Suppressor macrophage treated with lipopolysaccharide for 1 hour (primary cell): ENCODE measurements around the gene SIGLEC15.
"Not testable (repeated sequence)": the region's sequence is repeated elsewhere in the genome, so short reads cannot be mapped to it uniquely, and the experiment has no call there.

ENCODE experiments used
- DNase-seq, 3 donors: peaks; one replicate each; pipeline ENCODE4 v3.0.0-alpha.2; 2020 to 2022

Gene SIGLEC15, protein sequence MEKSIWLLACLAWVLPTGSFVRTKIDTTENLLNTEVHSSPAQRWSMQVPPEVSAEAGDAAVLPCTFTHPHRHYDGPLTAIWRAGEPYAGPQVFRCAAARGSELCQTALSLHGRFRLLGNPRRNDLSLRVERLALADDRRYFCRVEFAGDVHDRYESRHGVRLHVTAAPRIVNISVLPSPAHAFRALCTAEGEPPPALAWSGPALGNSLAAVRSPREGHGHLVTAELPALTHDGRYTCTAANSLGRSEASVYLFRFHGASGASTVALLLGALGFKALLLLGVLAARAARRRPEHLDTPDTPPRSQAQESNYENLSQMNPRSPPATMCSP

DNA sequence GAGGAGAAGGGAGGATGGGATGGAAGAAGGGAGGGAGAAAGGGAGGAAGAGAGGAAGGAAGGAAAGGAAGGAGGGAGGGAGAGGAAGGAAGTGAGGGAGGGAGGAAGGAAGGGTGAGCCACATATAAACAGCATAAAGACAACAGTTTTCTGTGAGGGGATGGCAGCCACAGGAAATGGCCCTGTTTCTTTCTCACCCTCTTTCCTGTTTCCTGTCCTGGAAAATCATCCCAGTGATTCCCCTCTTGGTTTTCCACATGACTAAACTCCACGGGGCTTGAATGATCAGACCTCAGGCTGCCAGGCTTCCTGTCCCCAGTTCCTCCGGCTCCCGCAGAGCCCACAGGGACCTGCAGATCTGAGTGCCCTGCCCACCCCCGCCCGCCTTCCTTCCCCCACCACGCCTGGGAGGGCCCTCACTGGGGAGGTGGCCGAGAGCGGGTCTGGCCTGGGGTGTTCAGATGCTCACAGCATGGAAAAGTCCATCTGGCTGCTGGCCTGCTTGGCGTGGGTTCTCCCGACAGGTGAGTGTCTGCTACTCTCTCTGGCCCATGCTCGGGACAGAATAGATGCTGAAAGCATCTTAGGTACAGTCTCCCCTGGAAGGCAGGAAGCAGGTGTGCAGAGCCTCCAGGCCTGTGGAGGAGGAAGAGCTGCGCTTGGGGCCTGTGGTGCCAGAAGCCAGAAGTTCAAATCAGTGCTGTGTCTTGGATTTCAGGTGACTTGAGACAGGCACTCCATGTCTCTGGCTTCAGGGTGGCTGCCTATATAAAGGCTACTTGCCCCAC is at the start of gene SIGLEC15:
SIGLEC15 (plus strand) TSS at position 418 of the 787 bp plus-strand sequence; CDS start at position 472, 54 bp downstream.
- peak; percentile 77 to 88 (median 87) for DNase-seq

DNA sequence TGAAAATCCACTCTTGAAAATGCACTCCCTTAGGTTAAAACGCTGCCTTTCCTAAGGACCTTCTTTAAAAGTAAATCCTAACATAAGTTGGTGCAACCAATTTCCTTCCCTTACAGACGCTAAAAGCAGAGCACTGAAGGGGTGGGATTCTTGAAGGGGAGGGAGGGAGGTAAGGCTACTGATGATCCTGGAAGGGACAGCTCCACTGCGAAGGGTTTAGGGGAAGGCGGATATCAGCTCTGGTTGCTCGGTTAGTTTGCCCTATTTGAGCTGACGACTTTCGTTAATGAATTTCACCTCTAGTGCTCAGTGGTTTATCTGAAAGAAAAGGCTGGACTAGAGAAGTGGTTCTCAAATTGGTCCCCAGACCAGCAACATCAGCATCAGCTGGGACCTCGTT is 49.7 kb upstream of the SIGLEC15 start:
- no peak for DNase-seq

DNA sequence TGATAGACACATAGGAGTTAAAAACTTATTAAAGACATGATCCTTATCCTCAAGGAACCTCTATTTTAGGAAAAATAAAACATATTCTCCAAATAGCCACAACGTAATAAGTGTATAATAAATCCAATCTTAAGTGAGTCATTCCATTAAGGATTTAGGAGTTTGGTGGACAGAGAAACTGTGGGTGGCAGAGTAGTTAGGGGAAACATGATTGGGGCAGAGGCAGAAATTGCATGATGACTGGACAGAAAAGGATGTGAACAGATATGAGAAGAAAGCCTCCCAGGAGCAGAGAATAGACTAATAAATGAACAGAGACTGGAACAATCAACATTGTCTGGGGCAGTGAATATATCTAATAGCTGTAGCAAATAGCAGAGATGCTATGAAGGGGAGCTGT is 48.1 kb upstream of the SIGLEC15 start:
- DNase-seq = no peak

DNA sequence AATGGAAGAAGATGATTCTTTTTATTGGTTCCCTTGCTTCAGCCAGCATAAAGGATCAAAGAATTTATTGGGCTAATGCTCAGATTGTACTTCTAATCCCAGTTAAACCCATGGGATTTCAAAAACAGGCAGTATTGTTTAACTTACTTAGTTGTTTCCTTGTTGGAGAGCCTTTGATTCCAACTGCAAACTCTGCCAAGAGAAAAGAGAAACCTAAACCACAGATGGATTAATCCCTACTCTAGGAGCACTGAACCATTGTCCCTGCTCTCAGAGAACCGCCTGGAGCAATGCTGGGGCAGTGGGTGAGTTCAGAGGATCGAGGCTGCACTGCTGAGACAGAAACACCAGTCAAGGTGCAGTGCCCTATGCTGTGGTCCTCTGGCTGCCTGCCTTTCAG is 44.9 kb upstream of the SIGLEC15 start:
- DNase-seq = no peak

DNA sequence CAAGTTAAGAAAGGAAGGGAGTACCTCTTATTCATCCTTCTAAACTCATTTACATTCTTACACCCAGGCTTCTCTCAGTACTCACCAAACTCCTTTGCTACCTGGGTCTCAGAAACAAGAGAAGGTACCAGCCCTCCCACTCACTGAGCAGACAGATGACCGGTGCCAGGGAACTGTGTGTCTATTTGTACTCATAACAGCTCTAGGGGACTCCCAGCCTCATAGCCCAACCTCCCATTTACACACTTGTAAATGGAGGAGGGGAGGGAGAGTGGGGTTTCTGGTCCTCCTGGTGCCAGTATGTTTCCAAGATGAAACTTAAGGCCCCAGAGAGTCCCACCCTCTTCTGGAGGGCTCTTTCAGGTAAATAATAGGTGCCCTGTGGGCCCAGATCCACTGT is 42.8 kb upstream of the SIGLEC15 start:
- DNase-seq = no peak

DNA sequence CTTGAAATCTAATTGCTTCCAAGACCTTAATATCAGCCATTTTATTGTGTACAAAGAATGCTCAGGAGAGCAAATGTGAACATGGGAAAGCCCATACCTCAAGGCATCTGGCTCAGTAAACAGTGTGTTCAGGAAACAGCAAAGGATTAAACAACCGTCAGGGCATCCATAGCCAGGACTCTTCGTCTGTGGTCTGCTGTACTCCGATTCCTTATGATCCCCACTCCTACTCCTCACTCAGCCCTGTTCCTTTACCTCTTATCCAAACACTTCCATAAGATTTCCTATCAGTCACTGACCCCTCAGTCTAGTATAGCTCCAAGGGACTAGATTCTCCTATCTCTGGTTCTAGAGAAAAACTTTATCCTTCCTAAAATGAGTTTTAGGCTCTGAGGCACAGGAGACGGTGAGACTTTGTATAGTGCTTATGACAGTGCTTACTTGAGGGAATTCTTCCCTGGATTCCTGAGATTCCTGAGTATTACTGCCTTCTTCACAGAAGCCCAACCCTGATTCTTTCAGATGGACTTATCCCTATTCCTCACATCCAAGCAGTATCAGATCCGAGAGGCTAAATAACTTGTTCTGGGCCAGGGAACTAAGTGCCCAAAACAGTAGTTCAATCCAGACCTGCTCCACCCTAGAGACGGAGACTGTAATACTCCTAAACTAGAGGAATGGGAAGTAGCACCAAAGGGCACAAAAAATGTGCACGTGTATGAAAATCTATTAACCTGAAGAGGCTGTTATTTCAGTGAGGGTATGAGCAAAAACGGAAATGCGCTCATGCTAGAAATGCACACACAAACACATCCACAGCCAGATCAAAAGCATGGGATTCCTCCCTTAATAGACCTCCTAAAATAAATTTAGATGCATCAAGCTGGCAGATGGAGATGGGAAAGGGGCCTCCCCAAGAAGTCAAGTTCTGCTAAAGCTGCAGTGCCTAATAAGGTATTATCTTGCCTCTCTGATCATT is 42.1 kb upstream of the SIGLEC15 start:
- DNase-seq = no peak

DNA sequence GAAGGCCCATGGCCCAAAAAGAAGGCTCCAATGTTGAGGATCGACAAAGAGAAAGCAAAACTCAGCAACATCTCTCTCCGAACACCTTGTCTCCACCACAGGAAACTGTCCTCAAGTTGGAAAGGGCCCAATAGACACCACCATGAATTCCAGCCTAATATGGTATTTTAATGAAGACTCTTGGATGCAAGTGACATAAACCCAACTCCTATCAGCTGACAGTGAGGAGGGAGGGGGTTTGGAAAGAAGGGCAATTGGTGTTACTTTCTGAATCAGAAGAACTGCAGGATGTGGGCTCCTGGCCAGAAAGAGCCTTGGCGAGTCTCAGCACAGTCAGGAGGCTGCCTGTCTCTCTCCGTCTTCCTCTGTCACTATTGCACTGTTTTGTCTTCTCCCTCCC is 40.3 kb upstream of the SIGLEC15 start:
- no peak for DNase-seq

DNA sequence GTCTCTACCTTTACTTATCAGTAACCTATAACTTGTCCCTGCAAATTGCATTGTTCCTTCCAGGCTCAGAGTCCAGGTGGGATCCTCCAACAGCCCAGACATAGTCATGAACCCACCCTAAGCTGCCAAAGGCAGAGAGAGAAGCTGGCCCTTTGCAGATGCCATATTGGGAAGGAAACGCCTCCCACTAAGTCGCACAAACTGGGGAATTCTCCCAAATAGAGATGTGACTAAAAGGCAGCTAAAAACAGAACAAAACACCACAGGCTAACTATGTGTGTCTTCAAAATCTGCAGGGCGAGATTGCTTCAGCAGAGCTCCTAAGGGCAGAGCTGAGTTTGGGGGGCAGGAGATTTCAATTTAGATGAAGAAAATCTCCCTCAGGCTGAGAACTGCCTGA is 38.5 kb upstream of the SIGLEC15 start:
- peak in 2 of 3 donors; percentile 31 to 45 for DNase-seq

DNA sequence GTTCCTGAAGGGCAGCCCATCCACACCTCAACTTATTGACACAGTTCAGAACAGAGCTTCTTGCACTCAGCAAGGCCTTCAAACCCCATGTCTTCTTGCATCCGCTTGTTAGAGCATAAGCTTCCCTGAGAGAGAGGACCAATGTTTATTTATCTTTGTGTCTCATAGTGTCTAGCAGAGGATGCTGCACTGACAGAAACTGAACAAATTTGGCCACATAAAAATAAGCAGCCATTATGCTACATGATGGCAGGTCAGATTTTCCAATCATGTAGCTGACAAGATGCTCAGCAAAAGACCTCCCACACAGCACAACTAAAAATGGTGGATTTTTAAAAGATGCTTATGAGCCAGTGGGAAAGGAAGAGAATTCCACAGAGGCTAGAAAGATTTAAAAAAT is 38.1 kb upstream of the SIGLEC15 start:
- DNase-seq = no peak

DNA sequence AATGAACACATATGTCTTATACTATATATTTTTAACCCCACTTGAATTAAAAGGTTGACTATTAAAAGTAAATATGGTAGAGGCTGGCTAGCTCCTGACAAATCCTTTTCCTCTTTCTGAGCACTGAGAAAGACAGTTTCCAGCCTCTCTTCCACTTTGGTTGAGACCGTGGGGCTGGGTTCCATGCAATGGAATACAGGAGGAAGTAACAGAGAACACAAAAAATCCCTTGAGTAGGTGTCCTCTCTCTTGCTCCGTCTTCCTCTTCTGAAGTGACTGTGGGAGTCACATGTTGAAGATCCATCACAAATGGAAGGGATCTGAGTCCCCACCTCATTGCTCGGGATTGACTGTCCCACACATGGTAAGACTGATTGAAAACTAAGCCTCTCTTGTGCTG is 36.6 kb upstream of the SIGLEC15 start:
- DNase-seq = peak; percentile 74 to 85 (median 81)

DNA sequence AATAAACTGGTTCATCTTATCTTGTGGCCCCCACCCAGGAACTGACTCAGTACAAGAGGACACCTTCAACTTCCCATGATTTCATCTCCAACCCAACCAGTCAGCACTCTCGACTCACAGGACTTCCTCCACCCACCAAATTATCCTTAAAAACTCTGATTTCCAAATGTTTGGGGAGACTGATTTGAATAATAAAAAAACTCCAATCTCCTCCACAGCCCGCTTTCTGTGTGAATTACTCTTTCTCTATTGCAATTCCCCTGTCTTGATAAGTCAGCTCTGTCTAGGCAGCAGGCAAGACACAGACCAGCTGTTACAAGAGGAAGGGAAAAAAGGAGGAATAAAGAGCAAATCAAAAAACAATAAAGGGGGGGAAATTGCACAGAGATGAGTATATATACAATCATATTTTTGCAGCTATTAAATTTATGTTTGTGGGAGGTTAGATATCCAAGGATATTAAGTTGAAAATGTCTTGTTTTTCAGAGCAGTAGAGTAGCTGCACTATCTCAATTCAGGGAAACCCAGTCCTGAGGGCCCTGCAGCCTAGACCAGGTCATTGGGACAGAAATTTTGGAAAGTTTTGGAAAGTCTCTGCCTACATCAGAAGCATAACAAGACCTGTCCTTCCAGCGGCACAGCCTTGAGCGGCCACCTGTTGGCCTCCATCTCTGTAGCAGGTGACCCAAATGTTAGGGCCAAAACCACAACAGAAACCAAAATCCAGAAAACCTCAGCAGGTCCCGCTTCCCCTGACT is 32.8 kb upstream of the SIGLEC15 start:
- peak; percentile 65 to 77 (median 65) for DNase-seq

DNA sequence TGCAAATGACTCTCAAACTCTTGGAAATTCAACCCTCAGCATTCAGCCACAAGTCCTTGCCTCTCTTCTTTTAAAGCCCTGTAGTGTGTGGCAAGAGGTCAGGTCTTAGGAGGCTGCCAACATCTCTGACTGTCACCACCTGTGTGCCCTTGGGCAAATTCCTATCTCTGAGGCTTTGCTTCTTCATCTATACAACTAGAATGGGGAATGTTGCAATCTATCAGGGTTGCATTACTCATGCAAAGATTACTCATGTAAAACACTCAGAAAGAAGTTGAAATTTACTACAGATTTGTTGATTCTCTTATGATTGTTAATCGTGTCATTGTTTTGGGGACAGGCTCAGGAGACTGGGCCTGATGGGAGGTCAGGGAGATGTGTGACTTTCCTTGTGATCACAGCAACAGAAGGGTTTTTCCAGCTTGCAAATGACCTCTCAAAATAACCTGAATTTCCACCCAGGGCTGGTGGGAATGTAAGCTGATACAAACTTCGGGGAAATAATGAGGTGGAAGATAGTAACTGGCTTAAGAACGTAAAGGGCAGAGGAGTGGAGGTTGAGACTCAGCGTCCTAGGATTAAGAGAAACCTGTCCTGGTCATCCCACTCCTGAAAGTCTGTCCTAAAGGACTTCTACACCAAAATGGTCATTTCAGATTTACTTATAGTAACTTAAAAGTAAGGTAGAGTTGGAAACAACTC is 32.1 kb upstream of the SIGLEC15 start:
- DNase-seq = peak; percentile 86 to 95 (median 92)

DNA sequence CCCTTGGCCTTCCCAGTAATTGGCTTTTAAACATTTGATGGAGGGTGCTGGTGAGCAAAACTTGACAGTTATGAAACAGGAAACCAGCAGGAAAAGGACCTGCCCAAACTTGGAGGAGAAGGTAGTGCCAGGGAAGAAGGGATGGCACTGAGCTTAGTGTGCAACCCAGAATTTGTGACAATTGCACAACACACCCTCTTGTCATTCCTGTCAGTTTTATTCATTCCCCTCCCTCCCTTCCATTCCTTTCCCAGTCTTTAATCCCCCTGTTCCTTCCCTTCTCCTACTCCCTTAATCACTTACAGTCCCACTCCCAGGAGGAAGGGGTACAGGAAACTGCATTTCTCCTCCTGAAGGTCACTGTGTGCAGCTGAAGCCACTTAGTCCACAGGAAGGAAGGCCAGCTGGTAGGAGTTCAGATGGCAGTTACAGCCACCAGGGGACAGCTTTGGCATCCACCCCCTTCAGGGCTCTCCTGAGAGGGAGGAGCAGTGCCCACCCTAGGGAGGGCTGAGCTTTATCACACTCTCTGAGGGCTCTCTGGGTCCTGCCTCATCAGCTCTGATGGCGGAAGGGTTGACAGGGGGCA is 24.0 kb upstream of the SIGLEC15 start:
- DNase-seq = no peak

DNA sequence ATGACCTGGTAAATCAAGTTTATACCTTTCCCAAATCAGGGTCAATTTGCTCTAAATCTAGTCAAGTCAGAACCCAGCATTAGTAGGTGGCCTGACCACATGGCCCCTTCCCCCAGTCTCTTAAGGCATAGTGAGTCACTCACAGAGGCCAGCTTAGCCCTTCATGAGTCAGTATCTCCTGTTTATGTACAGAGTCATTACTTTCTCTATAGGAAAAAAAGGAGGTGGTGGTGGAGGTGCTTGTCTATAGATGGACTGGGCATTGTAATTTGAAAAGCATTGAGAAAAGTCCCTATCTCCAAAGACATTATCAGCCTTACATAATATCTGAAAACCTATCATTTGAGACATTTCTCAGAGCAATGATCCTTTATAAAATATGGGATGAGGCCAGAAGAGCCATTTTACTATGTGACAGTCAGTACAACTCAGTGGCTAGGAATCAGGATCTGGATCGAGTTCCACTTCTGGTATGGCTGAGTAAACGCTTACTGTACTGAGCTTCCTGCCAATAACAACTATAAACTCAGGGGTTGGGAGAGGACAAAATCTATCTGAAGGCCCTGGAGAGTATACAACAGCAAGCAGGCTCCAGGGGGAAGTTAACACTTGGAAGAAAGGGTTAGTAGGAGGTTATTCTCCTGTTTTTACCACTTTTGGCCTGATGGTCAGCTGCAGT is 22.5 kb upstream of the SIGLEC15 start:
- DNase-seq = peak; percentile 82 to 91 (median 86)

DNA sequence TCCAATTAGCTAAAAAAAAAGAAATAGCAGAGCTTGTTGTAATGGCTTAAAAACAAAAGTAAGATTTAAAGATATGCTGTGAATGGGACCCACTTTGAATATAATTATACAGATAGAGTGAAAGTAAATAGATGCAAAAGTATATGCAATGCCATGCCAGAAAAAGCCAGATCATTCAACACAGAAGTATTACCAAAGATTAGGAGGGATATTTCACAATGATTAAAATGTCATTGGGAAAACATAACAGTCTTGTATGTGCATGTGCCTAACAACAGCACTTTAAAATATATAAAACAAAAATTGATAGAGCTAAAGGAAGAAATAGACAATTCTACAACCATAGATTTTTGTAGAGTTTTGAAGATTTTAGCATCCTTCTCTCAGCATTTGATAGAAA is 19.9 kb upstream of the SIGLEC15 start:
- peak in 2 of 3 donors; percentile 42 to 52 for DNase-seq

DNA sequence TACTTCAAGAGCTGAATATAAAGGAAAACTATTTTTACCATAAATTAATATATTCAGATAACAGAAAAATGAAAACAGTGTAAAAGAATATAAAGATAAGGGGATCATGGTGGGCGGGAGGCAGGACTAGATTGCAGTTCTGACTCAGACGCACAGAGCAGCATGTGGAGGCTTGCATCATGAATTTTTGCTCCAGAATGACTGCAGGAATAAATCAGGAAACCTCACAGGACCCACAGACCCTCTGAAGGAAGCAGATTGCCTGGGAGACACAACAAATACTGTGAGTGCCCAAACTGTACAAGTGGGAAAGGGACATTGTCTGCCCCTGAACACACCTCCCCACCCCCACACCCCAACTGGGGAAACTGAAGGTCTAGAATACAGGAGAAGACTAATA is 19.2 kb upstream of the SIGLEC15 start:
- DNase-seq = peak; percentile 59 to 75 (median 70)

DNA sequence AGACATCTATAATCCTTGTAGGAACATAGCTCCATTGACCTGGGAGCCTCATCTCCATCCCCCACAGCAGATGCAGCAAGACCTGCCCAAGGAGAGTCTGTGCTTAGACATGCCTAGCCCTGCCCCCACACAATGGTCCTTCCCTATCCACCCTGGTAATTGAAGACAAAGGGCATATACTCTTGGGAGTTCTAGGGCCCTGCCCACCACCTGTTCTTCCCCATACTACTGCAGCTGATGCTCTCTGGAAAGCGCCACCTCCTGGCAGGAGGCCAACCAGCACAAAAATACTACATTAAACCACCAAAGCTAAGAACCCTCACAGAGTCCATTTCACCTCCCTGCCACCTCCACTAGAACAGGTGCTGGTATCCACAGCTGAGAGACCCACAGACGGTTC is 18.3 kb upstream of the SIGLEC15 start:
- DNase-seq = peak in 2 of 3 donors; percentile 51 to 70

DNA sequence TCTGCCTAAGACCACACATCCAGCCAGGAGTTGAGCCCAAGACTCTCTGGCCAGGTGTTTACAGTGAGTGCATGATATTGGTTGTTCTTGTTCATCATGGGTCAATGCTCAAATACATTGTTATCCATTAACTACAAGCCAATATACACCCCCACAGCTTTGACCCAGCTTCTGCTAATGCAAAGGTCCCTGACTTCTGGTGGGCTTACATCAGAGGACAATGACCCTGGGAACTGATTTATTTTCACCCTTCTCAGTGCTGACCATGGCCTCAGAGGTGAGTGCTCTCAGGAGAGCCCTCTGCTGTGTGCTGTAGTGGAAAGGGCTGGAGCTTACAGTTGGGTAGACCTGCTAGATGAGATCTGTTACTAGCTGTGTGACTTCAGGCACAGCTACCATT is 10.7 kb upstream of the SIGLEC15 start:
- DNase-seq = not testable (repeated sequence)

DNA sequence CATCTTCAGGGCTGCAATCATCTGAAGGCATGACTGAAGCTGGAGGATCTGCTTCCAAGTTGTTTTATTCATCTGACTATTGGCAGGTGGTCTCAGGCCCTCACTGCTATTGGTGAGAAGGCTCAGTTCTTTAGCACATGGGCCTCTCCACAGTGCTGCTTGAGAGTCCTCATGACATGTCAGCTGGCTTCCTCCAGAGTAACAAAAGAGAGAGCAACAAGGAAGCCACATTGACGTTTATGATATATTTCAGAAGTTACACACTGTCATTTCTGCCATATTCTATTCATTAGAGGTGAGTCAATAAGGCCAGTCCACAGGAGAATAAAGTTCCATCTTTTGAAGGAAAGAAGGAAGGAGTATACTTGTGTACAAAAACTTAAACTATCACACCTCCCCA is 7.9 kb upstream of the SIGLEC15 start:
- no peak for DNase-seq

DNA sequence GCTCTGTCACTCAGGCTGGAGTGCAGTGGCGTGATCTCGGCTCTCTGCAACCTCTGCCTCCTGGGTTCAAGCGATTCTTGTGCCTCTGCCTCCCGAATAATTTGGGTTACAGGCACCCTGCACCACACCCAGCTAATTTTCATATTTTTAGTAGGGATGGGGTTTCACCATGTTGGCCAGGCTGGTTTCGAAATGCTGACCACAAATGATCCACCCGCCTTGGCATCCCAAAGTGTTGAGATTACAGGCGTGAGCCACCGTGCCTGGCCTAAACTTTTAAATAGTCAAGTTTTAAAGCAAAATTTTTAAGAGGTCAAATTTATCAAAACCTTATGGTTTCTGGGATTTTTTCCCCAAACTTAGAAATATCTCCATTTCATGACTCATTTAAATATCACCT is 6.7 kb upstream of the SIGLEC15 start:
- peak; percentile 56 to 61 (median 59) for DNase-seq
